GM12878 (cell line): ENCODE results near the gene PPFIBP1. TPM values are rescaled to one million over a fixed set of nuclear protein-coding genes. Genes with fewer than 3 reads are reported as not detected.

Experiments used
- ATAC-seq: fragments of 200-7000 bp; cut with Tn5 transposase; 3 replicates; pipeline ENCODE4 v1.9.1; 2020; ENCODE audit warnings: mild to moderate bottlenecking, moderate library complexity
- BruUV-seq: library from RNA; stranded (reverse); fragments of 400-500 nt; replicated peaks from 2 replicates; lab custom pipeline; 2021; lab: Mats Ljungman, UMichigan
- CTCF ChIA-PET: fragments of 300-600 bp; sonication (Branson Sonifier 250); formaldehyde crosslinking; extraction: SDS; loops from one replicate; lab custom pipeline; 2021; ENCODE audit warnings: inconsistent platforms; lab: Yijun Ruan, JAX
- POLR2A ChIA-PET: fragments of 350-600 bp; formaldehyde crosslinking; extraction: SDS; loops from one replicate; lab custom pipeline; 2021; ENCODE audit warnings: inconsistent platforms; lab: Charles Lee
- RAD21 ChIA-PET: fragments of 300-600 bp; sonication (Branson Sonifier 250); formaldehyde crosslinking; loops from one replicate; lab custom pipeline; 2023; ENCODE audit warnings: antibody characterized with exemption; ENCODE audit not compliant: unreplicated experiment; lab: Charles Lee
- SMC1A ChIA-PET: fragments of 300-600 bp; sonication (Branson Sonifier 250); formaldehyde crosslinking; loops from one replicate; lab custom pipeline; 2023; ENCODE audit not compliant: unreplicated experiment, uncharacterized antibody; lab: Charles Lee
- DNase-seq: peaks from one replicate; pipeline ENCODE4 v3.0.0-alpha.2; 2011; ENCODE audit warnings: low read depth, low spot score
- FAIRE-seq: peaks from 3 replicates; lab custom pipeline; 2011; peaks lifted over from hg19 to GRCh38; lab: Jason Lieb, UNC
- H2AFZ ChIP-seq: 2 replicates; pipeline ENCODE4 v1.6.0; 2011; ENCODE audit warnings: low read depth, low read length, control low read depth; ENCODE audit not compliant: control insufficient read depth
- H3K27ac ChIP-seq: 2 replicates; pipeline ENCODE4 v1.5.1; 2011; ENCODE audit warnings: control low read depth; ENCODE audit not compliant: control insufficient read depth, insufficient read depth
- H3K27me3 ChIP-seq, 2 experiments: replicated peaks in 1 of 2; 2 replicates each; pipeline versions ENCODE4 v1.6.0 to v1.6.1; 2011; ENCODE audit warnings: low read length in 1 of 2; ENCODE audit not compliant: control insufficient read depth in 2 of 2, insufficient read depth in 2 of 2
- H3K36me3 ChIP-seq, 2 experiments: 2 replicates each; pipeline ENCODE4 v1.5.1; 2011; ENCODE audit warnings: low read length in 1 of 2; ENCODE audit not compliant: control insufficient read depth in 2 of 2, insufficient read depth in 2 of 2
- H3K4me1 ChIP-seq: 2 replicates; pipeline ENCODE4 v1.6.1; 2011; ENCODE audit warnings: mild to moderate bottlenecking, low read length, moderate library complexity, mixed read lengths; ENCODE audit not compliant: control insufficient read depth, insufficient read depth
- H3K4me2 ChIP-seq: 2 replicates; pipeline ENCODE4 v1.6.0; 2011; ENCODE audit warnings: control low read depth; ENCODE audit not compliant: control insufficient read depth, insufficient read depth
- H3K4me3 ChIP-seq: fragments of 200-600 bp; sonication (generic); 2 replicates; pipeline ENCODE4 v1.5.1; 2016
- H3K79me2 ChIP-seq: 2 replicates; pipeline ENCODE4 v1.6.0; 2011; ENCODE audit warnings: low read length; ENCODE audit not compliant: control insufficient read depth, insufficient read depth
- H3K9ac ChIP-seq: 2 replicates; pipeline ENCODE4 v1.8.0; 2011; ENCODE audit warnings: low read length, control low read depth, mixed read lengths; ENCODE audit not compliant: control insufficient read depth, insufficient read depth
- H3K9me3 ChIP-seq: replicated peaks from 3 replicates; pipeline ENCODE4 v1.5.1; 2011; ENCODE audit warnings: mild to moderate bottlenecking, low read length; ENCODE audit not compliant: control insufficient read depth, insufficient read depth
- H4K20me1 ChIP-seq: 2 replicates; pipeline ENCODE4 v1.6.0; 2011; ENCODE audit not compliant: control insufficient read depth, insufficient read depth
- ATF2 ChIP-seq: IDR thresholded peaks from 2 replicates; pipeline ENCODE4 v1.6.1; 2012; ENCODE audit warnings: low read length, inconsistent platforms
- CUX1 ChIP-seq: IDR thresholded peaks from 2 replicates; pipeline ENCODE4 v1.6.1; 2012; ENCODE audit warnings: improper control_type of control experiment, low read depth, low read length; ENCODE audit not compliant: insufficient replicate concordance
- IRF5 ChIP-seq: fragments of 450-650 bp; IDR thresholded peaks from 2 replicates; pipeline ENCODE4 v1.6.1; 2017; ENCODE audit warnings: borderline replicate concordance
- MEF2B ChIP-seq: fragments of 450-650 bp; IDR thresholded peaks from 2 replicates; pipeline ENCODE4 v1.6.1; 2018; ENCODE audit warnings: mild to moderate bottlenecking, moderate library complexity; ENCODE audit not compliant: partially characterized antibody, poor library complexity, severe bottlenecking
- MTA2 ChIP-seq: fragments of 450-650 bp; IDR thresholded peaks from 2 replicates; pipeline ENCODE4 v1.6.1; 2016; ENCODE audit warnings: low read depth, mild to moderate bottlenecking, moderate library complexity
- NBN ChIP-seq: fragments of 450-650 bp; IDR thresholded peaks from 2 replicates; pipeline ENCODE4 v1.6.1; 2016
- POLR2AphosphoS5 ChIP-seq: IDR thresholded peaks from 2 replicates; pipeline ENCODE4 v1.6.1; 2011; ENCODE audit warnings: mild to moderate bottlenecking, low read length, inconsistent platforms
- POU2F2 ChIP-seq: IDR thresholded peaks from 3 replicates; pipeline ENCODE4 v1.6.1; 2011; ENCODE audit warnings: low read depth, mild to moderate bottlenecking, low read length, borderline replicate concordance
- STAT1 ChIP-seq: fragments of 450-650 bp; conservative IDR thresholded peaks from 2 replicates; pipeline ENCODE4 v1.6.1; 2014; ENCODE audit warnings: antibody characterized with exemption, mild to moderate bottlenecking
- YBX1 ChIP-seq: fragments of 450-650 bp; IDR thresholded peaks from 2 replicates; pipeline ENCODE4 v1.6.1; 2016; ENCODE audit warnings: antibody characterized with exemption
- WGBS: methylation state at CpG from one replicate; pipeline ENCODE4 v1.1.6; 2016; ENCODE audit warnings: low lambda C conversion rate; ENCODE audit not compliant: insufficient replicate concordance, insufficient coverage; ENCODE audit errors: missing lambda C conversion rate; 5-methylcytosine and 5-hydroxymethylcytosine counted together
- in situ Hi-C: fragments of 300-500 bp; cut with MboI; formaldehyde crosslinking; loops from 9 replicates; pipeline ENCODE4 v1.14.3; 2018; ENCODE audit warnings: mixed read lengths
- intact Hi-C: fragments of 100-400 bp; cut with micrococcal nuclease; formaldehyde crosslinking; loops from one replicate; pipeline ENCODE4 v1.14.2; 2022; ENCODE audit not compliant: unreplicated experiment
- polyA plus RNA-seq, 11 experiments: library from polyadenylated mRNA; depleted of rRNA in 4 of 11; unstranded in 6 of 11; stranded (reverse) in 5 of 11; fragments of >200 nt; fragmentation: Nextera tagmentation in 4 of 11; fragmentation: Illumina TruSeq in 1 of 11; extraction: Ambion mirVana in 4 of 11; extraction: Trizol in 1 of 11; gene quantifications; 1 replicate in 1 of 11; 2 replicates in 10 of 11; pipeline versions ENCODE4 v1.2.1 to v1.2.3, GENCODE V29; 2011 to 2016; ENCODE audit warnings: inconsistent platforms in 2 of 11, missing spikeins in 2 of 11, low read depth in 1 of 11
- total RNA-seq, 4 experiments: library from RNA; depleted of rRNA in 3 of 4; stranded (reverse); fragments of >200 nt in 3 of 4; fragmentation: Illumina TruSeq in 1 of 4; extraction: Trizol in 1 of 4; gene quantifications; 2 replicates each; pipeline versions ENCODE4 v1.2.1 to v1.2.3, GENCODE V29; 2013 to 2021
- TF ChIP-seq, protein P1 (sequence below): IDR thresholded peaks from 2 replicates; pipeline ENCODE4 v1.6.1; 2011; ENCODE audit warnings: low read depth, mild to moderate bottlenecking, low read length, moderate library complexity, borderline replicate concordance; ENCODE audit errors: extremely low read depth
- TF ChIP-seq, protein P2 (sequence below): fragments of 450-650 bp; IDR thresholded peaks from 2 replicates; pipeline ENCODE4 v1.6.1; 2017; ENCODE audit warnings: antibody characterized with exemption, mild to moderate bottlenecking, moderate library complexity

The PPFIBP1 gene
- total and polyA plus RNA-seq, 10 of the 15 experiments (the other 5 are each of a cell fraction or from before 2014, with no cell fraction given) = 0.47 to 7.8 (median 3.6) TPM

GRCh38 chr12:27688671-27689070 lies 164.7 kb downstream of the PPFIBP1 start:
- Histone ChIP-seq H3K27ac (no peak overlapping the region), H3K9me3 (no peaks in the 10 kb centered on the region), H3K9ac (no peak overlapping the region), H3K36me3 (no peaks in the 10 kb centered on the region; a peak in 2 of 4 replicates), H4K20me1 (no peaks in the 10 kb centered on the region), H3K4me3 (no peak overlapping the region), H3K27me3 (no peaks in the 10 kb centered on the region), H2AFZ (no peak overlapping the region), H3K4me2 (no peak overlapping the region), H3K79me2 (no peaks in the 10 kb centered on the region), H3K4me1 (no peaks in the 10 kb centered on the region)
- in situ Hi-C loops (no loop called here), intact Hi-C loops (no loop called here)
- DNase-seq (no peak), FAIRE-seq (no peak), ATAC-seq (no peak)
- ChIA-PET SMC1A (interaction anchor here (0.9 to 1.3 kb wide), 2 partner anchors 54 to 252 kb away, joined by 3 read pairs; no protein-coding TSS in a partner anchor), CTCF (no interaction called here), POLR2A (no interaction called here), RAD21 (no interaction called here)
- WGBS = 50% methylated on average over 3 of the region's 3 CpGs
- no TSS peak for BruUV-seq
- TF ChIP-seq MEF2B (no peak), POU2F2 (no peak), STAT1 (no peak), YBX1 (no peak), NBN (no peak), CUX1 (no peak), ATF2 (no peak), POLR2AphosphoS5 (no peak), MTA2 (no peak), IRF5 (no peak)
- TF ChIP-seq, protein P1, sequence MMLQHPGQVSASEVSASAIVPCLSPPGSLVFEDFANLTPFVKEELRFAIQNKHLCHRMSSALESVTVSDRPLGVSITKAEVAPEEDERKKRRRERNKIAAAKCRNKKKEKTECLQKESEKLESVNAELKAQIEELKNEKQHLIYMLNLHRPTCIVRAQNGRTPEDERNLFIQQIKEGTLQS = no peak
- TF ChIP-seq, protein P2, sequence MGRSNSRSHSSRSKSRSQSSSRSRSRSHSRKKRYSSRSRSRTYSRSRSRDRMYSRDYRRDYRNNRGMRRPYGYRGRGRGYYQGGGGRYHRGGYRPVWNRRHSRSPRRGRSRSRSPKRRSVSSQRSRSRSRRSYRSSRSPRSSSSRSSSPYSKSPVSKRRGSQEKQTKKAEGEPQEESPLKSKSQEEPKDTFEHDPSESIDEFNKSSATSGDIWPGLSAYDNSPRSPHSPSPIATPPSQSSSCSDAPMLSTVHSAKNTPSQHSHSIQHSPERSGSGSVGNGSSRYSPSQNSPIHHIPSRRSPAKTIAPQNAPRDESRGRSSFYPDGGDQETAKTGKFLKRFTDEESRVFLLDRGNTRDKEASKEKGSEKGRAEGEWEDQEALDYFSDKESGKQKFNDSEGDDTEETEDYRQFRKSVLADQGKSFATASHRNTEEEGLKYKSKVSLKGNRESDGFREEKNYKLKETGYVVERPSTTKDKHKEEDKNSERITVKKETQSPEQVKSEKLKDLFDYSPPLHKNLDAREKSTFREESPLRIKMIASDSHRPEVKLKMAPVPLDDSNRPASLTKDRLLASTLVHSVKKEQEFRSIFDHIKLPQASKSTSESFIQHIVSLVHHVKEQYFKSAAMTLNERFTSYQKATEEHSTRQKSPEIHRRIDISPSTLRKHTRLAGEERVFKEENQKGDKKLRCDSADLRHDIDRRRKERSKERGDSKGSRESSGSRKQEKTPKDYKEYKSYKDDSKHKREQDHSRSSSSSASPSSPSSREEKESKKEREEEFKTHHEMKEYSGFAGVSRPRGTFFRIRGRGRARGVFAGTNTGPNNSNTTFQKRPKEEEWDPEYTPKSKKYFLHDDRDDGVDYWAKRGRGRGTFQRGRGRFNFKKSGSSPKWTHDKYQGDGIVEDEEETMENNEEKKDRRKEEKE = no peak
